ENCODE results near the gene CST2.

Gene CST2

GRCh38 chr20:23857962-23858595, 31.6 kb upstream of the CST2 start:
- Histone ChIP-seq H3K9me2 (replicated peaks; ENCODE audit: low read depth, low read length) (no peaks in the 10 kb centered on the region), H3K4me2 (ENCODE audit: low read depth, low read length, poor library complexity, severe bottlenecking) (no peak overlapping the region), H3K4me1 (ENCODE audit: insufficient read depth, low read length, poor library complexity, severe bottlenecking) (no peaks in the 10 kb centered on the region), H3K79me2 (ENCODE audit: insufficient read depth, low read length) (no peaks in the 10 kb centered on the region), H4K20me1 (ENCODE audit: insufficient read depth, low read length, poor library complexity, severe bottlenecking) (no peaks in the 10 kb centered on the region), H3K4me3 (ENCODE audit: low read length, poor library complexity, severe bottlenecking) (no peak overlapping the region), H3K36me3 (ENCODE audit: insufficient read depth, low read length) (no peaks in the 10 kb centered on the region), H3F3A (ENCODE audit: low read depth) (no peaks in the 10 kb centered on the region), H2AFZ (ENCODE audit: low read length) (no peak overlapping the region), H3K9me3 (ENCODE audit: insufficient read depth, low read depth, low read length) (no peaks in the 10 kb centered on the region), H3K27me3 (ENCODE audit: insufficient read depth, low read length, poor library complexity, severe bottlenecking) (no peaks in the 10 kb centered on the region), H3K9ac (ENCODE audit: low read depth, low read length, poor library complexity, severe bottlenecking) (no peak overlapping the region)
- TF ChIP-seq EZH2phosphoT487 (IDR thresholded peaks at IDR 0.05; ENCODE audit: borderline replicate concordance), result no peak
- TF ChIP-seq CTCF (conservative IDR thresholded peaks at IDR 0.05; ENCODE audit: low read length), result no peak

- Histone ChIP-seq H3K9ac (ENCODE audit: low read depth, low read length, poor library complexity, severe bottlenecking) (no peak overlapping the region), H3K79me2 (ENCODE audit: insufficient read depth, low read length) (no peaks in the 10 kb centered on the region), H3F3A (ENCODE audit: low read depth) (no peaks in the 10 kb centered on the region), H2AFZ (ENCODE audit: low read length) (no peak overlapping the region), H4K20me1 (ENCODE audit: insufficient read depth, low read length, poor library complexity, severe bottlenecking) (no peaks in the 10 kb centered on the region), H3K36me3 (ENCODE audit: insufficient read depth, low read length) (no peaks in the 10 kb centered on the region), H3K9me2 (replicated peaks; ENCODE audit: low read depth, low read length) (no peaks in the 10 kb centered on the region), H3K9me3 (ENCODE audit: insufficient read depth, low read depth, low read length) (no peaks in the 10 kb centered on the region), H3K4me2 (ENCODE audit: low read depth, low read length, poor library complexity, severe bottlenecking) (no peak overlapping the region), H3K4me3 (ENCODE audit: low read length, poor library complexity, severe bottlenecking) (no peak overlapping the region), H3K27me3 (ENCODE audit: insufficient read depth, low read length, poor library complexity, severe bottlenecking) (no peaks in the 10 kb centered on the region), H3K4me1 (ENCODE audit: insufficient read depth, low read length, poor library complexity, severe bottlenecking) (no peaks in the 10 kb centered on the region)
- TF ChIP-seq CTCF (conservative IDR thresholded peaks at IDR 0.05; ENCODE audit: low read length) (no peak), EZH2phosphoT487 (IDR thresholded peaks at IDR 0.05; ENCODE audit: borderline replicate concordance) (no peak)
Observed at GRCh38 chr20:23856736-23857135, 30.2 kb upstream of the CST2 start.

- TF ChIP-seq CTCF (conservative IDR thresholded peaks at IDR 0.05; ENCODE audit: low read length), result no peak
- no peak for TF ChIP-seq EZH2phosphoT487 (IDR thresholded peaks at IDR 0.05; ENCODE audit: borderline replicate concordance)
- no peaks in the 10 kb centered on the region for H3K36me3 ChIP-seq (ENCODE audit: insufficient read depth, low read length)
- H3K4me2 ChIP-seq (ENCODE audit: low read depth, low read length, poor library complexity, severe bottlenecking), result no peak overlapping the region
- H3K27me3 ChIP-seq (ENCODE audit: insufficient read depth, low read length, poor library complexity, severe bottlenecking), result no peaks in the 10 kb centered on the region
- H3K9me2 ChIP-seq (replicated peaks; ENCODE audit: low read depth, low read length), result no peaks in the 10 kb centered on the region
- H4K20me1 ChIP-seq (ENCODE audit: insufficient read depth, low read length, poor library complexity, severe bottlenecking), result no peaks in the 10 kb centered on the region
- H3K9ac ChIP-seq (ENCODE audit: low read depth, low read length, poor library complexity, severe bottlenecking), result no peak overlapping the region
- no peak overlapping the region for H2AFZ ChIP-seq (ENCODE audit: low read length)
- no peaks in the 10 kb centered on the region for H3K4me1 ChIP-seq (ENCODE audit: insufficient read depth, low read length, poor library complexity, severe bottlenecking)
- no peaks in the 10 kb centered on the region for H3F3A ChIP-seq (ENCODE audit: low read depth)
- H3K79me2 ChIP-seq (ENCODE audit: insufficient read depth, low read length), result no peaks in the 10 kb centered on the region
- H3K9me3 ChIP-seq (ENCODE audit: insufficient read depth, low read depth, low read length), result no peaks in the 10 kb centered on the region
- no peak overlapping the region for H3K4me3 ChIP-seq (ENCODE audit: low read length, poor library complexity, severe bottlenecking)
Observed at GRCh38 chr20:23856226-23856625, 29.7 kb upstream of the CST2 start.
